CD14-positive monocyte (primary cell): ENCODE measurements around the gene ORAI3. TPM values are rescaled to one million over a fixed set of nuclear protein-coding genes. Genes with fewer than 3 reads are reported as not detected.

ENCODE experiments used
- DNase-seq, 3 donors: peaks; one replicate each; pipeline ENCODE4 v3.0.0-alpha.2; 2011 to 2022
- H2AFZ ChIP-seq: 2 replicates; pipeline ENCODE4 v1.6.0; 2012; ENCODE audit warnings: mild to moderate bottlenecking, low read depth, low read length, inconsistent platforms; ENCODE audit not compliant: insufficient read depth, poor library complexity, severe bottlenecking
- H3K27ac ChIP-seq, 2 donors: 1 replicate in 1 of 2; 2 replicates in 1 of 2; pipeline ENCODE4 v1.5.1; 2012 to 2013; ENCODE audit warnings: low read length in 2 of 2, control low read depth in 1 of 2, inconsistent platforms in 1 of 2, low read depth in 1 of 2, mild to moderate bottlenecking in 1 of 2
- H3K27me3 ChIP-seq, 2 donors: one replicate each; pipeline versions ENCODE4 v1.6.0 to v1.6.1; 2011 to 2013; ENCODE audit warnings: low read length in 2 of 2; ENCODE audit not compliant: control insufficient read depth in 2 of 2, insufficient read depth in 2 of 2
- H3K36me3 ChIP-seq, 2 donors: replicated peaks in 1 of 2; 1 replicate in 1 of 2; 2 replicates in 1 of 2; pipeline versions ENCODE4 v1.5.1 to v1.6.1; 2012 to 2013; ENCODE audit warnings: low read length in 2 of 2, control low read depth in 1 of 2, inconsistent platforms in 1 of 2, mild to moderate bottlenecking in 1 of 2; ENCODE audit not compliant: insufficient read depth in 2 of 2, control insufficient read depth in 1 of 2
- H3K4me1 ChIP-seq, 2 donors: 1 replicate in 1 of 2; 2 replicates in 1 of 2; pipeline versions ENCODE4 v1.5.1 to v1.6.1; 2012 to 2013; ENCODE audit warnings: low read length in 2 of 2, control low read depth in 1 of 2, inconsistent platforms in 1 of 2, mild to moderate bottlenecking in 1 of 2, moderate library complexity in 1 of 2; ENCODE audit not compliant: insufficient read depth in 2 of 2, control insufficient read depth in 1 of 2
- H3K4me2 ChIP-seq: replicated peaks from 2 replicates; pipeline ENCODE3; 2012; ENCODE audit warnings: low read length, moderate library complexity, mild to moderate bottlenecking; ENCODE audit not compliant: poor library complexity, severe bottlenecking; ENCODE audit errors: extremely low read depth
- H3K4me3 ChIP-seq, 3 experiments: fragments of 200-600 bp in 1 of 3; sonication (generic) in 1 of 3; replicated peaks in 1 of 3; 1 replicate in 2 of 3; 2 replicates in 1 of 3; pipeline ENCODE4 v1.5.1; 2011 to 2013; ENCODE audit warnings: low read length in 3 of 3, mild to moderate bottlenecking in 3 of 3, control low read depth in 2 of 3, low read depth in 2 of 3, inconsistent platforms in 1 of 3, moderate library complexity in 1 of 3
- H3K79me2 ChIP-seq: 2 replicates; pipeline ENCODE4 v1.6.0; 2012; ENCODE audit warnings: mild to moderate bottlenecking, control low read depth, inconsistent platforms, low read length, moderate library complexity; ENCODE audit not compliant: insufficient read depth
- H3K9ac ChIP-seq: 2 replicates; pipeline ENCODE4 v1.6.0; 2017; ENCODE audit warnings: low read length, mild to moderate bottlenecking; ENCODE audit not compliant: insufficient read depth, poor library complexity, severe bottlenecking
- H3K9me3 ChIP-seq, 2 donors: replicated peaks in 1 of 2; 1 replicate in 1 of 2; 2 replicates in 1 of 2; pipeline versions ENCODE4 v1.5.1 to v1.6.1; 2012 to 2013; ENCODE audit warnings: low read length in 2 of 2, control low read depth in 1 of 2; ENCODE audit not compliant: control insufficient read depth in 1 of 2, insufficient read depth in 1 of 2
- H4K20me1 ChIP-seq: 2 replicates; pipeline ENCODE4 v1.6.0; 2012; ENCODE audit warnings: mild to moderate bottlenecking, low read length, control low read depth, moderate library complexity; ENCODE audit not compliant: insufficient read depth
- H3K27ac Mint-ChIP-seq, 7 donors: one replicate each; pipeline ENCODE4 v1.8.0; 2020; ENCODE audit warnings: mild to moderate bottlenecking in 7 of 7, mixed read lengths in 7 of 7, moderate library complexity in 6 of 7, inconsistent platforms in 2 of 7
- H3K27me3 Mint-ChIP-seq, 3 donors: one replicate each; pipeline ENCODE4 v1.8.0; 2021 to 2022; ENCODE audit warnings: low read depth in 3 of 3, mild to moderate bottlenecking in 3 of 3, mixed read lengths in 3 of 3, moderate library complexity in 3 of 3, inconsistent platforms in 1 of 3
- H3K36me3 Mint-ChIP-seq, 2 donors: one replicate each; pipeline ENCODE4 v1.8.0; 2020; ENCODE audit warnings: mixed read lengths in 2 of 2, inconsistent platforms in 1 of 2, mild to moderate bottlenecking in 1 of 2
- H3K4me1 Mint-ChIP-seq: one replicate; pipeline ENCODE4 v1.8.0; 2020; ENCODE audit warnings: mild to moderate bottlenecking, mixed read lengths
- H3K4me3 Mint-ChIP-seq, 2 donors: one replicate each; pipeline ENCODE4 v1.8.0; 2020; ENCODE audit warnings: mild to moderate bottlenecking in 2 of 2, mixed read lengths in 2 of 2, moderate library complexity in 1 of 2
- H3K9me3 Mint-ChIP-seq, 7 donors: one replicate each; pipeline ENCODE4 v1.8.0; 2020 to 2022; ENCODE audit warnings: mixed read lengths in 7 of 7, mild to moderate bottlenecking in 6 of 7, moderate library complexity in 6 of 7, inconsistent platforms in 2 of 7
- CTCF ChIP-seq: fragments of 200-600 bp; IDR thresholded peaks from one replicate; pipeline ENCODE4 v1.8.0; 2022; ENCODE audit warnings: antibody characterized with exemption, mild to moderate bottlenecking
- WGBS: methylation state at CpG from one replicate; pipeline ENCODE4 v1.1.5; 2013; ENCODE audit warnings: missing lambda C conversion rate; ENCODE audit not compliant: insufficient coverage; 5-methylcytosine and 5-hydroxymethylcytosine counted together
- intact Hi-C, 2 donors: fragments of 100-400 bp; cut with micrococcal nuclease; formaldehyde crosslinking; loops; one replicate each; pipeline versions ENCODE4 v1.15.0 to v1.15.1; 2023
- polyA plus RNA-seq, 3 donors: library from polyadenylated mRNA; depleted of rRNA in 1 of 3; unstranded in 2 of 3; stranded (reverse) in 1 of 3; fragments of 300-500 nt in 2 of 3; fragments of >200 nt in 1 of 3; fragmentation: Illumina TruSeq in 2 of 3; gene quantifications; 1 replicate in 2 of 3; 2 replicates in 1 of 3; pipeline ENCODE4 v1.2.3, GENCODE V29; 2012 to 2021

ORAI3 gene
- polyA plus RNA-seq, 3 donors, result 34.3 to 80.3 (median 76.8) TPM

- H3K27ac Mint-ChIP-seq, result no peak overlapping the region
- peaks cover 7 to 11% of the 10 kb centered on the region in 2 donors for H3K4me1 ChIP-seq
- H3K4me3 Mint-ChIP-seq, result no peak overlapping the region
- H3K4me1 Mint-ChIP-seq, result peaks cover 4% of the 10 kb centered on the region
- H3K27me3 ChIP-seq, result no peaks in the 10 kb centered on the region
- no peaks in the 10 kb centered on the region for H3K9me3 ChIP-seq
- peaks cover 7% of the 10 kb centered on the region for H4K20me1 ChIP-seq
- H3K9me3 Mint-ChIP-seq, result peaks cover 0 to 3% (median 0%) of the 10 kb centered on the region in 7 donors
- H3K79me2 ChIP-seq, result no peaks in the 10 kb centered on the region
- no peak for TF ChIP-seq CTCF
- no peak overlapping the region for H3K9ac ChIP-seq
- no peak overlapping the region for H3K4me2 ChIP-seq
- intact Hi-C loops, result loop anchor here (10.0 kb wide), 3 partner anchors 174 to 884 kb away; partner anchors contain the start of gene PRSS36 (in 1 of the 2)
- H3K27me3 Mint-ChIP-seq, result no peaks in the 10 kb centered on the region
- no peak overlapping the region for H3K27ac ChIP-seq
- H3K36me3 ChIP-seq, result peaks cover 73 to 87% of the 10 kb centered on the region in 2 donors
- H2AFZ ChIP-seq, result no peak overlapping the region
- 97% methylated on average over 15 of the region's 29 CpGs for WGBS
- H3K36me3 Mint-ChIP-seq, result peaks cover 62 to 88% of the 10 kb centered on the region in 2 donors
- no peak for DNase-seq
- H3K4me3 ChIP-seq, result no peak overlapping the region
Measured at GRCh38 chr16:30980434-30980833, 31.6 kb downstream of the ORAI3 start.

GRCh38 chr16:30980959-30981358, 32.1 kb downstream of the ORAI3 start:
- Mint-ChIP-seq H3K27ac (no peak overlapping the region), H3K27me3 (no peaks in the 10 kb centered on the region), H3K4me1 (peaks cover 4% of the 10 kb centered on the region), H3K4me3 (no peak overlapping the region), H3K9me3 (peaks cover 0 to 3% (median 0%) of the 10 kb centered on the region in 7 donors), H3K36me3 (peaks cover 57 to 83% of the 10 kb centered on the region in 2 donors)
- peaks cover 69 to 82% of the 10 kb centered on the region in 2 donors for H3K36me3 ChIP-seq
- no peaks in the 10 kb centered on the region for H3K9me3 ChIP-seq
- no peak overlapping the region for H3K4me3 ChIP-seq
- TF ChIP-seq CTCF, result no peak
- H3K9ac ChIP-seq, result no peak overlapping the region
- H3K27ac ChIP-seq, result no peak overlapping the region
- H2AFZ ChIP-seq, result no peak overlapping the region
- 93% methylated on average over 14 of the region's 14 CpGs for WGBS
- no peak for DNase-seq
- no peaks in the 10 kb centered on the region for H3K27me3 ChIP-seq
- H3K4me1 ChIP-seq, result peaks cover 8 to 14% of the 10 kb centered on the region in 2 donors
- H3K4me2 ChIP-seq, result no peak overlapping the region
- intact Hi-C loops, result loop anchor here (10.0 kb wide), 3 partner anchors 174 to 884 kb away; partner anchors contain the start of gene PRSS36 (in 1 of the 2)
- H4K20me1 ChIP-seq, result peaks cover 7% of the 10 kb centered on the region
- H3K79me2 ChIP-seq, result no peaks in the 10 kb centered on the region
